DMS53 treated with DMSO at 0.1 percent for 48 hours (cell line): ENCODE data around the gene CSRNP3.
"Not testable (repeated sequence)": the region's sequence is repeated elsewhere in the genome, so short reads cannot be mapped to it uniquely, and the experiment has no call there.

Experiments used
- DNase-seq: peaks from one replicate; lab custom pipeline; 2025; ENCODE audit not compliant: unreplicated experiment; lab: John Stamatoyannopoulos, UW

CSRNP3 gene

GRCh38 chr2:165630236-165630635 is 160.7 kb downstream of the CSRNP3 start:
- DNase-seq = no peak

- no peak for DNase-seq
These were observed 161.6 kb downstream of the CSRNP3 start for GRCh38 chr2:165631089-165631488.

- DNase-seq = no peak
These were observed 163.1 kb downstream of the CSRNP3 start for GRCh38 chr2:165632594-165632993.

GRCh38 chr2:165633431-165633830 is 163.9 kb downstream of the CSRNP3 start:
- DNase-seq = no peak

DNA sequence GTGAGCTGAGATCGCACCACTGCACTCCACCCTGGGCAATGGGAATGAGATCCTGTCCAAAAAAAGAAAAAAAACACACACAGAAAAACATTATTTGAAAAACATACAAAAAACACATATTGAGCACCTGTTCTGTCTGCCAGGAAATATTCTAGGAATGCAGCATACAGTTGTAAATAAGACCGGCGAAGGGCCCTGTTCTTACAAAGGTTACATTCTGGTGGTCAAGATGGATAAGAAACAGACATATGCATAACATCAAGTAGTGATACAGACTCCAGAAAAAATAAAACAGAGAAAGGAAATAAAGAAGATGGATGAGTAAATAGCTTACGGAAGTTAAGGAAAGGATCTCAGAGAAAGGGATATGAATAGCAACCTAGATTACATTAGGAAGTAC is 164.8 kb downstream of the CSRNP3 start:
- DNase-seq = no peak

- DNase-seq = no peak
These were observed 165.4 kb downstream of the CSRNP3 start for GRCh38 chr2:165634855-165635254.

DNA sequence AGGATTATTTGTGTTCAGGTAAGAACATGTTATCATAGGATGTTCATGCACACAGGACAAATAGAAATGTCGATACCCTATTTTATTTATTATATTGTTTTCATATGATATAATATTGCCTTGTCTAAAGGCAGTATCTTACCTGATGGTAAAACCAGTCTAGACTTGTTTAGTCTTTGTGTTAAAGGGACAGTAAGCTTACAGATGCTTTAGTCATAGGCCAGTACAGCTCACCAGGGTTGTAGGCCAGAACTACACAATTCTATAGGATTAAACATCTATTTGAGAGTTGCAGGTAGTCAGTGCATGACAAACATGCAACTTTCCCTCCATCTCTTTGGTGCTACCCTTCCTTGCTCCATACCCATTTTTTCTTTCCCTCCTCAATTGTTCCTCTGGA is 166.0 kb downstream of the CSRNP3 start:
- no peak for DNase-seq

- no peak for DNase-seq
These were observed 167.5 kb downstream of the CSRNP3 start for GRCh38 chr2:165636959-165637358.

- no peak for DNase-seq
These were observed 167.9 kb downstream of the CSRNP3 start for GRCh38 chr2:165637396-165637795.

DNA sequence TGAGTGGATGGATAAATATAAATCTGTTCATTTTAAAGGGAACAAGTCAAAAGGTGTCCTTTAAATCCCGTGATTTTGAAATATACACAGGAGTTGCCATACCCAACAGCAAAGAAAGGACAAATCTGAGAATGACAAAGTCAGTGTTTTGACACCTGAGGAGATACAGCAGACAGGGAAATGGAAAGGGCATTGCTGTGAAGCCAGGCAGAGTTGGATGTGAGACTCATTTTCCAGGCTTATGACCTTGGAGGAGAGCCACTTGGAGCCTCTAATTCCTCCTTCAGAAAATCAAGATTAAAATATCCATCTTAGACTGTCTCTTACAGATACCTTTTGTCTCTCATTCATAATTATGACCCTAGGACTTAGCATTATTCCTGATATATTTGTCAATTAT is 170.0 kb downstream of the CSRNP3 start:
- DNase-seq = no peak

GRCh38 chr2:165640247-165640929 is 170.9 kb downstream of the CSRNP3 start:
- DNase-seq = no peak

- no peak for DNase-seq
These were observed 176.7 kb downstream of the CSRNP3 start for GRCh38 chr2:165645930-165646831.

DNA sequence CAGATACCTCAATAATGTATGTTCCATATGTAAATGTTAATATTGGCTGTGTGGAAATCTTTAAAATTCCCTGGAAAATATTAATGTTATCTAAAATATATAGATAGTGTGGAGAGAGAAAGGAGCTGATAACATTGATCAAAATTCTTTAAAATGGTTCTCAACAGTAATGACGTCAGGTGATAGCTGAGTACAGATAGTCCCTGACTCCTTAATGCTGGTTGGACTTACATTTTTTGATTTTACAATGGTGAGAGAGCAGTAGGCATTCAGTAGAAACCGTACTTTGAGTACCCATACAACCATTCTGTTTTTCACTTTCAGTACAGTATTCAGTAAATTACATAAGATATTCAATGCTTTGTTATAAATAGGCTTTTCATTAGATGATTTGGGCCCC is 177.9 kb downstream of the CSRNP3 start:
- DNase-seq = no peak

GRCh38 chr2:165648801-165649200 is 179.3 kb downstream of the CSRNP3 start:
- DNase-seq = no peak

- DNase-seq = no peak
These were observed 181.7 kb downstream of the CSRNP3 start for GRCh38 chr2:165651233-165651632.

DNA sequence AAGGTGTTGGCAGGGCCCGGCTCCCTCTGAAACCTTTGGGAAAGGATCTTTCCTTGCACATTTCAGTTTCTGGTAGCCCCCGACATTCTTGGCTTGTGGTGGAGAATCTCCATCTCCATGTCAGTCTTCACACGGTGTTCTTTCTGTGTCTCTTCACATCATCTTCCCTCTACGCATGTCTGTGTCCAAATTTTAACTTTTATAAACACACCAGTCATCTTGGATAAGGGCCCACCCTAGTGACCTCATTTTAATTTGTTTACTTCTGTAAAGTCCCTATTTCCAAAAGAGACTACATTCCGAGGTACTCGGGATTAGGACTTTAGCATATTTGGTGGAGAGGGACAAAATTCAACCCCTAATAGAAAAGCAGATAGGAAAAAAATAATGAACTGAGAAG is 186.2 kb downstream of the CSRNP3 start:
- no peak for DNase-seq

DNA sequence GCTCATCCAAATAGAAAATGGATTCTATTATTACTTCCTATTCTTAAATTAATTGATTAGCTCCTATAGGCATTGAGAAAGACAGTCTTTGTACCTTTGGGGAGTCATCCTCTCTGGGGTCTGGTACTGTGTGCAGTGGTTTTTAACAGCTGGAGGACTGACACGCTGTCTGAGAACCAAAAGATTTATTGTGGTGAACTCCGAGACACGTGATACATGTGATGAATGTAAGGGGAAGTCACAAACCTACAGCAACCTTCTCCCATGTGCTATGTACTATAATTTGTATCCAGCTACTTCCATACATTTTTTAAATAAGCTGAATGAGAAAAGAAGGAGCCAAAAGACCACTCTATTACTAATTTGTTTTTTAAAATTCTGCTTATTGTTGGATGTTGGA is 190.9 kb downstream of the CSRNP3 start:
- DNase-seq = no peak

GRCh38 chr2:165662720-165663119 is 193.2 kb downstream of the CSRNP3 start:
- DNase-seq = no peak

- no peak for DNase-seq
These were observed 196.1 kb downstream of the CSRNP3 start for GRCh38 chr2:165665614-165666013.

DNA sequence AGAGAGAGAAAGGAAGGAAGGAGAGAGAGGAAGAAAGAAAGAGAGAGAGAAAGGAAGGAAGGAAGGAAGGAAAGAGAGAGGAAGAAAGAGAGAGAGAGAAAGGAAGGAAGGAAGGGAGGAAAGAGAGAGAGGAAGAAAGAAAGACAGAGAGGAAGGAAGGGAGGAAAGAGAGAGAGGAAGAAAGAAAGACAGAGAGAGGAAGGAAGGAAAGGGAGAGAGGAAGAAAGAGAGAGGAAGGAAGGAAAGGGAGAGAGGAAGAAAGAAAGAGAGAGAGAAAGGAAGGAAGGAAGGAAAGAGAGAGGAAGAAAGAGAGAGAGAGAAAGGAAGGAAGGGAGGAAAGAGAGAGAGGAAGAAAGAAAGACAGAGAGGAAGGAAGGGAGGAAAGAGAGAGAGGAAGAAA is 196.6 kb downstream of the CSRNP3 start:
- DNase-seq = not testable (repeated sequence)

DNA sequence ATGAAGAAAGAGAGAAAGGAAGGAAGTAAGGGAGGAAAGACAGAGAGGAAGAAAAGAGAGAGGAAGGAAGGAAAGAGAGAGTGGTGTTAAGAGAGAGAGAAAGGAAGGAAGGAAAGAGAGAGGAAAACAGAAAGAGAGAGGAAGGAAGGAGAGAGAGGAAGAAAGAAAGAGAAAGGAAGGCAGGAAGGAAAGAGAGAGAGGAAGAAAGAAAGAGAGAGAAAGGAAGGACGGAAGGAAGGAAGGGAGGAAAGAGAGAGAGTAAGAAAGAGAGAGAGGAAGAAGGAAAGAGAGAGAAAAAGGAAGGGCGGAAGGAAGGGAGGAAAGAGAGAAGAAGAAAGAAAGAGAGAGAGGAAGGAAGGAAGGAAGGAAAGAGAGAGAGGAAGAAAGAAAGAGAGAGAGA is 197.1 kb downstream of the CSRNP3 start:
- DNase-seq = no peak

GRCh38 chr2:165667375-165667774 is 197.9 kb downstream of the CSRNP3 start:
- DNase-seq = no peak
